Upper lobe of left lung (tissue), 4 donors: ENCODE measurements around the gene MEPCE.

Experiments used
- EP300 ChIP-seq, 4 donors: sonication (generic); formaldehyde crosslinking; IDR thresholded peaks; one replicate each; pipeline ENCODE4 v1.5.1; 2017; ENCODE audit warnings: antibody characterized with exemption in 4 of 4, control low read depth in 2 of 4
- POLR2A ChIP-seq, 4 donors: fragments of 450-650 bp; IDR thresholded peaks; one replicate each; pipeline ENCODE4 v1.5.1; 2016 to 2017; ENCODE audit warnings: antibody characterized with exemption in 4 of 4, mild to moderate bottlenecking in 2 of 4
- POLR2AphosphoS5 ChIP-seq, 2 donors: sonication (generic); formaldehyde crosslinking; IDR thresholded peaks; one replicate each; pipeline ENCODE4 v1.5.1; 2017; ENCODE audit warnings: antibody characterized with exemption in 2 of 2
- TF ChIP-seq, protein P1 (sequence below), 6 experiments: fragments of 450-650 bp in 4 of 6; fragments of 200-600 bp in 2 of 6; sonication (generic) in 2 of 6; IDR thresholded peaks; one replicate each; pipeline ENCODE4 v1.5.1; 2016 to 2019; ENCODE audit warnings: antibody characterized with exemption in 6 of 6

DNA sequence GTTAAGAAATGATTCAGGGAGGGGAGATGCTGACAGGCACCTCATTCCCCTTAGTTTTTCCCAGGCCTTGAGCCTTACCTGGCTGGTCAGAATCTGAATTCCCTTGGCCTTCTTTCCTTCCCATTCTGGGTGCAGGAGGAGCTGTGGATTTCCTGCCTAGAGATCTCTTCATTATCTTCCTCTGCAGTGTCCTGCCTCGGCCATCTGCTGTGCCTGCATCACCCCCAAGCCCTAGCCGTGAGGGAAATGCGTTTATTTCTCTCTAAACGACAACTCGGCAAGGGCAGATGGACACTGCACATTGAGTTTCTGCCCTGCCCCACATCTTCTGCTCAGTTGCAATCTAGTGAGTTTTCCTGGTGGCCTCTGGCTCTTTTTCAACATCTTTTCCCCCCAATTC is 27.8 kb upstream of the MEPCE start:
- TF ChIP-seq POLR2A (IDR thresholded peaks at IDR 0.05) (no peak), POLR2AphosphoS5 (IDR thresholded peaks at IDR 0.05) (no peak), EP300 (IDR thresholded peaks at IDR 0.05) (no peak)
- TF ChIP-seq, protein P1, sequence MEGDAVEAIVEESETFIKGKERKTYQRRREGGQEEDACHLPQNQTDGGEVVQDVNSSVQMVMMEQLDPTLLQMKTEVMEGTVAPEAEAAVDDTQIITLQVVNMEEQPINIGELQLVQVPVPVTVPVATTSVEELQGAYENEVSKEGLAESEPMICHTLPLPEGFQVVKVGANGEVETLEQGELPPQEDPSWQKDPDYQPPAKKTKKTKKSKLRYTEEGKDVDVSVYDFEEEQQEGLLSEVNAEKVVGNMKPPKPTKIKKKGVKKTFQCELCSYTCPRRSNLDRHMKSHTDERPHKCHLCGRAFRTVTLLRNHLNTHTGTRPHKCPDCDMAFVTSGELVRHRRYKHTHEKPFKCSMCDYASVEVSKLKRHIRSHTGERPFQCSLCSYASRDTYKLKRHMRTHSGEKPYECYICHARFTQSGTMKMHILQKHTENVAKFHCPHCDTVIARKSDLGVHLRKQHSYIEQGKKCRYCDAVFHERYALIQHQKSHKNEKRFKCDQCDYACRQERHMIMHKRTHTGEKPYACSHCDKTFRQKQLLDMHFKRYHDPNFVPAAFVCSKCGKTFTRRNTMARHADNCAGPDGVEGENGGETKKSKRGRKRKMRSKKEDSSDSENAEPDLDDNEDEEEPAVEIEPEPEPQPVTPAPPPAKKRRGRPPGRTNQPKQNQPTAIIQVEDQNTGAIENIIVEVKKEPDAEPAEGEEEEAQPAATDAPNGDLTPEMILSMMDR (IDR thresholded peaks at IDR 0.05) = no peak
